ENCODE data around the gene SLC5A10. TPM values are rescaled to one million over a fixed set of nuclear protein-coding genes. Genes with fewer than 3 reads are reported as not detected.

SLC5A10 gene
- total and polyA plus RNA-seq, 9 donors: 0.05 to 0.38 (median 0.15) TPM; not detected in 5

DNA sequence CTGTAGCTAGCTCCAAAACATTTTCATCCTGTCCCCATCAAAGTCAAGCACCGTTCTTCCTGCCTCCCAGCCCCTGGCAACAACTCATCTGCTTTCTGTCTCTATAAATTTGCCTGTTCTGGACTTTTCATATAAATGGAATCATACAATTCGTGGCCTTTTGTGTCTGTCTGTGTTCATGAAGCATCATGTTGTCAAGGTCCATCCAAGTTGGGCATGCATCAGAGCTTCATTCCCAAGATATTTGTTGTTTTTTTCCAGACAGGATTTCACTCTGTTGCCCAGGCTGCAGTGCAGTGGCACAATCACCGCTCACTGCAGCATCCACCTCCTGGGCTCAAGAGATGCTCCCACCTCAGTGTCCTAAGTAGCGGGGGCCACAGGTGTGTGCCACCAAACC lies 5.9 kb downstream of the SLC5A10 start:
- intact Hi-C loops (cut with DNase I): no loop called here
- H3K36me3 ChIP-seq: no peaks in the 10 kb centered on the region

DNA sequence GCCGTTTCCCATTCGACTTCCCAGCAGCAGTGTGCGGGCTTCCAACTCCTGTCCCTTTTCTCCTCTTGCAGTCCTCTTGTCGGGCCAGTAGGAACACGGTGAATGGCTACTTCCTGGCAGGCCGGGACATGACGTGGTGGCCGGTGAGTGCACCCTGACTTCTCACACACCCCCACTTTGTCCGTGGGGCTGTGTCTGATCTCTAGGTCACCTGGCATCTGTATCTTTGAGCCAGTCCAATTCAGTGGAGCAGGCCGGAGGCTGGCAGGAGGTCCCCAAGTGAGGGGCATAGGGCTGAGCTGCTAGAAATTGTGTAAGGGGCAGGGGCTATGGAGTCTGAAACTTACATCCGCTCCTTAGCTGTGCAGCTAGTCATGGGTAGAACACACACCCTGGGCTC lies 6.6 kb downstream of the SLC5A10 start:
- DNase-seq: peak in 1 of 5 donors; percentile 10
- TF ChIP-seq EP300 (IDR thresholded peaks at IDR 0.05) (no peak), POLR2A (IDR thresholded peaks at IDR 0.05) (no peak)
- TF ChIP-seq, protein P1, sequence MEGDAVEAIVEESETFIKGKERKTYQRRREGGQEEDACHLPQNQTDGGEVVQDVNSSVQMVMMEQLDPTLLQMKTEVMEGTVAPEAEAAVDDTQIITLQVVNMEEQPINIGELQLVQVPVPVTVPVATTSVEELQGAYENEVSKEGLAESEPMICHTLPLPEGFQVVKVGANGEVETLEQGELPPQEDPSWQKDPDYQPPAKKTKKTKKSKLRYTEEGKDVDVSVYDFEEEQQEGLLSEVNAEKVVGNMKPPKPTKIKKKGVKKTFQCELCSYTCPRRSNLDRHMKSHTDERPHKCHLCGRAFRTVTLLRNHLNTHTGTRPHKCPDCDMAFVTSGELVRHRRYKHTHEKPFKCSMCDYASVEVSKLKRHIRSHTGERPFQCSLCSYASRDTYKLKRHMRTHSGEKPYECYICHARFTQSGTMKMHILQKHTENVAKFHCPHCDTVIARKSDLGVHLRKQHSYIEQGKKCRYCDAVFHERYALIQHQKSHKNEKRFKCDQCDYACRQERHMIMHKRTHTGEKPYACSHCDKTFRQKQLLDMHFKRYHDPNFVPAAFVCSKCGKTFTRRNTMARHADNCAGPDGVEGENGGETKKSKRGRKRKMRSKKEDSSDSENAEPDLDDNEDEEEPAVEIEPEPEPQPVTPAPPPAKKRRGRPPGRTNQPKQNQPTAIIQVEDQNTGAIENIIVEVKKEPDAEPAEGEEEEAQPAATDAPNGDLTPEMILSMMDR (IDR thresholded peaks at IDR 0.05): no peak
- H3K4me1 ChIP-seq (ENCODE audit: insufficient read depth): no peaks in the 10 kb centered on the region
- no peaks in the 10 kb centered on the region for H3K27me3 ChIP-seq
- intact Hi-C loops (cut with DNase I): no loop called here
- no peaks in the 10 kb centered on the region for H3K36me3 ChIP-seq
- H3K4me3 ChIP-seq: no peak overlapping the region
- no peaks in the 10 kb centered on the region for H3K9me3 ChIP-seq
- 84 to 87% (median 86%) methylated on average over 11 of the region's 11 CpGs for WGBS, 3 donors
- no peak overlapping the region for H3K27ac ChIP-seq

More for the DNA sequence above, 5.9 kb downstream of the SLC5A10 start:
- TF ChIP-seq, protein P1 (IDR thresholded peaks at IDR 0.05): no peak
- TF ChIP-seq EP300 (IDR thresholded peaks at IDR 0.05) (no peak), POLR2A (IDR thresholded peaks at IDR 0.05) (no peak)
- Histone ChIP-seq H3K9me3 (no peaks in the 10 kb centered on the region), H3K4me3 (no peak overlapping the region), H3K4me1 (ENCODE audit: insufficient read depth) (no peaks in the 10 kb centered on the region), H3K27me3 (no peaks in the 10 kb centered on the region), H3K27ac (no peak overlapping the region)
- WGBS, 3 donors: 84 to 90% (median 89%) methylated on average over 4 of the region's 4 CpGs
- no peak for DNase-seq

DNA sequence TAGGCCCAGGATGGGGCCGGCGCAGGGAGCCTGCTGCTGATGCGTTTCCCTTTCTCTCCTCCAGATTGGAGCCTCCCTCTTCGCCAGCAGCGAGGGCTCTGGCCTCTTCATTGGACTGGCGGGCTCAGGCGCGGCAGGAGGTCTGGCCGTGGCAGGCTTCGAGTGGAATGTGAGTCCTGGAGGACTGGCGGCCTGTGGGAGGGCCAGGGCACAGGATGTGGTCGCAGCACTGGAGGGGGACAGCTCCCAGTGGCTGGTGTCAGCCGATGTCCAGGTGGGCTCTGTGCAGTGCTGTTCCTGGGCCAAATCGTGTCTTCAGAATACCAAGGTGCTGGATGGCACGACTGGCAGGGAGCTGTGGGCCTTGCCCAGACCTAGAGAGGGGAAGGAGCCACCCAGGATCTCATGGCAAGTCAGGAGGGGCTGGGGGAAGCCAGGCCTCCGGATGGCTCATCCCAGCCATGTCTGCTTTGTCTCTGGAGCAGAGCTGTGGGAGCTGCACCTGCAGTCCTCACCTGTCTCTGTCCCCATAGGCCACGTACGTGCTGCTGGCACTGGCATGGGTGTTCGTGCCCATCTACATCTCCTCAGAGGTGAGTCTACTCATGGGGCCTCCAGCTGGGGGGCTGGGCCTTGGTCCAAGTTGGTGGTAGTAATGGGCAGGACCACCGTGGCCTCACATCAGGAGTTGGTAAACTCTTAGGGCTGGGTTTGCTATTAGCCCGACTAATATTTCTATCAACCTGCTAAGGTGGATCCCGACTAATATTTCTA lies 7.3 kb downstream of the SLC5A10 start:
- TF ChIP-seq POLR2A (IDR thresholded peaks at IDR 0.05) (no peak), EP300 (IDR thresholded peaks at IDR 0.05) (no peak)
- TF ChIP-seq, protein P1 (IDR thresholded peaks at IDR 0.05): no peak
- Histone ChIP-seq H3K27ac (no peak overlapping the region), H3K36me3 (no peaks in the 10 kb centered on the region), H3K27me3 (no peaks in the 10 kb centered on the region), H3K4me3 (no peak overlapping the region), H3K4me1 (ENCODE audit: insufficient read depth) (no peaks in the 10 kb centered on the region), H3K9me3 (no peaks in the 10 kb centered on the region)
- DNase-seq: no peak
- intact Hi-C loops (cut with DNase I): no loop called here
- WGBS, 3 donors: 69 to 79% (median 70%) methylated on average over 21 to 22 of the region's 22 CpGs

DNA sequence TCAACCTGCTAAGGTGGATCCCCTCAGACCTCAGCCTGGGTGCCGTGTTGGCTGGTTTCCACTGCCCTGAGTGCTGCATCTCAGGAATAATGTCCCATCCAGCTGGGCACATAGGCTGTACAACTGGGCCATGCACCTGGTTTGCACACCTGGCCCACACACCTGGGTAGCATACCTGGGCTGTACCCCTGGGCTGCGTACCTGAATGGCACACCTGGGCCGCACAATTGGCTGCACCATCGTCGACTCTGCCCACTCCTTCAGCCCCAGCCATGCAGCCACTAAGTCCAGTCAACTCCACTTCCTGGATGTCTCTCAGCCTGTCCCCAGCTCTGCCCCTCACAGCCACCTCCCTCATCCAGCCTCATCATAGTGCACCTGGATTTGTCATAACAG lies 7.9 kb downstream of the SLC5A10 start:
- WGBS, 3 donors: 86 to 96% (median 86%) methylated on average over 5 of the region's 5 CpGs
- H3K27me3 ChIP-seq: no peaks in the 10 kb centered on the region
- TF ChIP-seq POLR2A (IDR thresholded peaks at IDR 0.05) (no peak), EP300 (IDR thresholded peaks at IDR 0.05) (no peak)
- TF ChIP-seq, protein P1 (IDR thresholded peaks at IDR 0.05): no peak
- DNase-seq: no peak
- H3K4me3 ChIP-seq: no peak overlapping the region
- H3K9me3 ChIP-seq: no peaks in the 10 kb centered on the region
- H3K4me1 ChIP-seq (ENCODE audit: insufficient read depth): no peaks in the 10 kb centered on the region
- intact Hi-C loops (cut with DNase I): no loop called here
- no peaks in the 10 kb centered on the region for H3K36me3 ChIP-seq
- H3K27ac ChIP-seq: no peak overlapping the region

All from ovary (tissue), 9 donors.